HepG2 (cell line): ENCODE results near the gene KCNQ2. TPM values are rescaled to one million over a fixed set of nuclear protein-coding genes. Genes with fewer than 3 reads are reported as not detected.

Source experiments
- ZIK1 ChIP-seq: sonication (generic); formaldehyde crosslinking; IDR thresholded peaks from 2 replicates; pipeline ENCODE4 v1.5.0; 2020; ENCODE audit warnings: mild to moderate bottlenecking, low read depth, missing genetic modification reagents, borderline replicate concordance
- ZNF232 ChIP-seq: sonication (generic); formaldehyde crosslinking; IDR thresholded peaks from 2 replicates; pipeline ENCODE4 v1.4.0; 2020; ENCODE audit warnings: missing genetic modification reagents, borderline replicate concordance
- ZNF280B ChIP-seq: sonication (generic); formaldehyde crosslinking; IDR thresholded peaks from 2 replicates; pipeline ENCODE4 v1.5.0; 2020; ENCODE audit warnings: missing genetic modification reagents, mild to moderate bottlenecking, borderline replicate concordance
- ZNF354B ChIP-seq: sonication (generic); formaldehyde crosslinking; IDR thresholded peaks from 2 replicates; pipeline ENCODE4 v1.8.0; 2022; ENCODE audit warnings: mild to moderate bottlenecking, missing genetic modification reagents
- ZNF687 ChIP-seq: sonication (generic); formaldehyde crosslinking; IDR thresholded peaks from 2 replicates; pipeline ENCODE4 v1.5.1; 2020; ENCODE audit warnings: mild to moderate bottlenecking, missing genetic modification reagents, moderate library complexity
- ZNF749 ChIP-seq: sonication (generic); formaldehyde crosslinking; IDR thresholded peaks from 2 replicates; pipeline ENCODE4 v1.8.0; 2022; ENCODE audit warnings: mild to moderate bottlenecking, missing genetic modification reagents, moderate library complexity, borderline replicate concordance
- polyA plus RNA-seq, 8 experiments: library from polyadenylated mRNA; depleted of rRNA in 3 of 8; stranded (reverse) in 7 of 8; unstranded in 1 of 8; fragments of >200 nt; fragmentation: Illumina TruSeq in 4 of 8; extraction: Trizol in 4 of 8; gene quantifications; 2 replicates each; pipeline versions ENCODE4 v1.2.1 to v1.2.3, GENCODE V29; 2011 to 2016; ENCODE audit warnings: low read depth in 4 of 8, missing spikeins in 1 of 8, mixed read lengths in 1 of 8; ENCODE audit not compliant: insufficient read depth in 1 of 8
- total RNA-seq, 5 experiments: library from RNA; depleted of rRNA; stranded (reverse); fragments of >200 nt; fragmentation: Illumina TruSeq; extraction: Trizol; gene quantifications; 2 replicates each; pipeline ENCODE4 v1.2.3, GENCODE V29; 2016; ENCODE audit warnings: low read depth in 1 of 5

The KCNQ2 gene
- total and polyA plus RNA-seq, 2 of the 13 experiments (the other 11 are each of a cell fraction or from before 2014, with no cell fraction given) = not detected

- TF ChIP-seq ZNF687 (CRISPR knock-in tag) (peak; percentile 54), ZNF232 (CRISPR knock-in tag) (no peak), ZNF280B (CRISPR knock-in tag) (0 out of 2 replicates have a peak, but pooled peaks have one; percentile 14), ZIK1 (no peak), ZNF354B (CRISPR knock-in tag) (peak; percentile 29; the same call in 1 of the 2 replicates), ZNF749 (CRISPR knock-in tag) (peak; percentile 35; the same call in 1 of the 2 replicates)
Measured at GRCh38 chr20:63490416-63490815, 18.0 kb upstream of the KCNQ2 start (continued).
